OCI-LY3 (cell line): ENCODE data around the gene RERE.

ENCODE experiments used
- EZH2phosphoT487 ChIP-seq: fragments of 200-600 bp; shearing (Covaris generic); IDR thresholded peaks from 2 replicates; pipeline ENCODE4 v1.6.1; 2018; ENCODE audit warnings: antibody characterized with exemption, mixed run types, low read depth
- TF ChIP-seq, protein P1 (sequence below): fragments of 200-600, 300-600 bp; sonication (generic); IDR thresholded peaks from 2 replicates; pipeline ENCODE4 v1.5.1; 2014; ENCODE audit warnings: antibody characterized with exemption, low read length, low read depth

DNA sequence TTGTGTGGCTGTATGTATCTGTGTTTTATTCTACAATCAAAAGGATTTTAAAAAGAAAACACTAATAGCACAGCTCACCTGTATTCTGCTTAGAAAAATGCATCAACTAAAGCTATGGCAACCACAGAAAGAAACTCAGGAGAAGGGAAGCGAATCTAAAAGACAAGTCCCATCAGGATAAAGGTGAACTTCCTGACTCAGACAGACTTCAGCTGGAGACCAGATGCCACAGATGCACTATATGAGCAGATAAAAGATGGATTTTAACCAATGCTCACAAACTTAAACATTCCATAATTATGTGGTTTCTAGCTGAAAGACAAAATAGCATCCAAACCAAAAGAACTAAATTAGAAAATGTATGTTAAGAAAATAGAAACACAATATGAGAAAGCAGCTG lies 231.0 kb downstream of the RERE start:
- TF ChIP-seq, protein P1, sequence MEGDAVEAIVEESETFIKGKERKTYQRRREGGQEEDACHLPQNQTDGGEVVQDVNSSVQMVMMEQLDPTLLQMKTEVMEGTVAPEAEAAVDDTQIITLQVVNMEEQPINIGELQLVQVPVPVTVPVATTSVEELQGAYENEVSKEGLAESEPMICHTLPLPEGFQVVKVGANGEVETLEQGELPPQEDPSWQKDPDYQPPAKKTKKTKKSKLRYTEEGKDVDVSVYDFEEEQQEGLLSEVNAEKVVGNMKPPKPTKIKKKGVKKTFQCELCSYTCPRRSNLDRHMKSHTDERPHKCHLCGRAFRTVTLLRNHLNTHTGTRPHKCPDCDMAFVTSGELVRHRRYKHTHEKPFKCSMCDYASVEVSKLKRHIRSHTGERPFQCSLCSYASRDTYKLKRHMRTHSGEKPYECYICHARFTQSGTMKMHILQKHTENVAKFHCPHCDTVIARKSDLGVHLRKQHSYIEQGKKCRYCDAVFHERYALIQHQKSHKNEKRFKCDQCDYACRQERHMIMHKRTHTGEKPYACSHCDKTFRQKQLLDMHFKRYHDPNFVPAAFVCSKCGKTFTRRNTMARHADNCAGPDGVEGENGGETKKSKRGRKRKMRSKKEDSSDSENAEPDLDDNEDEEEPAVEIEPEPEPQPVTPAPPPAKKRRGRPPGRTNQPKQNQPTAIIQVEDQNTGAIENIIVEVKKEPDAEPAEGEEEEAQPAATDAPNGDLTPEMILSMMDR, result no peak
- no peak for TF ChIP-seq EZH2phosphoT487
